ENCODE measurements around the gene LSAMP. TPM values are rescaled to one million over a fixed set of nuclear protein-coding genes. Genes with fewer than 3 reads are reported as not detected.

LSAMP gene
- total RNA-seq, 1 donor from 2014 or later, result 0.48 TPM

DNA sequence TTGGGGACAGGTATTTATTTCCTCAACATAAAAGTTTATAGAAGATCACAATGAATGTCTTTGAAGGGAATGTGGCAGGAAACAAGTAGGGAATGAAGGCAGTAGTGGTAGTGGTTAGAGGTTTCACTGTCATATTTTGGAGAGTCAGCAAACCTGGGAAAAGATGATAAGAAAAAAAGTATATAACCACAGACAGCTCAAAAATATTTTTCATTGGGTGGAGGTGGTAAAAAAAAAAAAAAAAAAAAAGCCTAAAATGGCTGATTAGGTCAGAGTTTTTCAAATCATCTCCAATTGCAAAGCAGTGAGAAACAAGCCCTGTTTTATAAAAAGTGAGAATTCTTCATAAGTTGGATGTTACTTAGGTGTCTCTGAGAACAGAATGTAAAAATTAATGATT, 400.0 kb downstream of the LSAMP start:
- no peak for DNase-seq (ENCODE audit: low spot score)
- intact Hi-C loops (cut with DNase I), result no loop called here

DNA sequence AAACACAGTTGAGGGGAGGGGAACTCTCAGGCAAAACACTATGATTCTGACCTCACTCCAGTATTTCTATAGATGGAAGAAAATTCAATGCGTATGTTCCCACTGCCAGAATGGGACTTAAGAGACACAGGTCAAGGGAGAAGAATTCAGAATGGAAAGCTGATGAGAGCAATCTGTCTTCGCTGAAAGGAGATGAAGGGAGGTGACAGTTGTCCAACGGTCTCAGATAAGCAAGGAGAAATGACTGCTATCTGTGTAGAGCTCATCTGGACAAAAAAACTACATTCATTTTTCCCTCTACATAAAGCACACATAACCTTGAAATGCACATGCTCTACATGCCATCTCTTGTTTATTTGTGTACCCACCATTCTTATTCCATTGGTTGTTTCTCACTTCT, 405.1 kb downstream of the LSAMP start:
- DNase-seq (ENCODE audit: low spot score), result no peak
- intact Hi-C loops (cut with DNase I), result no loop called here

DNA sequence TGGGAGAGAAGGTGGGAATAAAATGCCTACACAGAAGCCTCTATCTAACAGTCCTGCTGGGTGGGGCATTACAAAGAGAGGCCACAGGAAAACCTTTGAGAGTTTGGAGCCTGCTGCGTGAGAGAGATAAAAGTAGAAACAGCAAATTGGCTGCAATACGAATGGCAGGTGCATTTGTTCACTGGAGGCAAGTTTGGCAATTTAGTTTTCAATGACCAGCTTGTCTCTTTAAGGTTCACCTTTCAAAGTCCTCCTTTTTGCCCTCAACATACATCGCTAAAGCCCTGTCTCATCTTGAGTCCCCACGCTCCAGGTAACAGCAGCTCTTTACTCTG, 405.7 kb downstream of the LSAMP start:
- intact Hi-C loops (cut with DNase I), result no loop called here
- no peak for DNase-seq (ENCODE audit: low spot score)

DNA sequence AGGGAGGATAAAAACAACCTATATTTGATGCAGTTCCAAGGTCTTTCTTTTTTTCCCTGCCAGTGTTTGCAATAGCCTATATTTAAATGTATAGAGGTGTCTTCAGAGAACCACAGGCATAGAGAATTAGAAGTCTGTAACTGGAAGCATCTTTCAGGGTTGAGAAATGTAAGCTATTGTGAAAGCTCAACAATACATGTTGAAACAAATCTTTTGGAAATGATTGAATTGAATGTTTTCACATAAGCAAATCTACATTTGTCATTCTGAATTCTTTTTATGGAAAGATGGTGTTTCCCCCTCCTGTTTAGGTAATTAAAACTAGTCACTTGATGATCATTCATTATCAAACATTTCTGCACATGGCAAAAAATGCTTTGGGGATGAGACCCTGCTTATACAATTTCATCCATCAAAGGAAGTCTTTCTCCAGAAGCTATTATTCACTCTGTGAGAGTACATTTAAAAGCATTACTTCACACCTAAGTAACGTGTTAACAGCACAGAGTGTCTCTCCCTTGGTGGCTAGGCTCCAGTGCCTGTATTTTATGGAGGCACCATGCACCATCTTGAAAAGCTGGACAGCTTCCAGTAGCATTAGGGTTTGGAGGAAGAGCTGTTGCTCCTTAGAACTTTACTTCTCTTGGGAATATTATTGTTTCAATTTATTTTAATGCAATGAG, 406.2 kb downstream of the LSAMP start:
- intact Hi-C loops (cut with DNase I), result no loop called here
- no peak for DNase-seq (ENCODE audit: low spot score)

DNA sequence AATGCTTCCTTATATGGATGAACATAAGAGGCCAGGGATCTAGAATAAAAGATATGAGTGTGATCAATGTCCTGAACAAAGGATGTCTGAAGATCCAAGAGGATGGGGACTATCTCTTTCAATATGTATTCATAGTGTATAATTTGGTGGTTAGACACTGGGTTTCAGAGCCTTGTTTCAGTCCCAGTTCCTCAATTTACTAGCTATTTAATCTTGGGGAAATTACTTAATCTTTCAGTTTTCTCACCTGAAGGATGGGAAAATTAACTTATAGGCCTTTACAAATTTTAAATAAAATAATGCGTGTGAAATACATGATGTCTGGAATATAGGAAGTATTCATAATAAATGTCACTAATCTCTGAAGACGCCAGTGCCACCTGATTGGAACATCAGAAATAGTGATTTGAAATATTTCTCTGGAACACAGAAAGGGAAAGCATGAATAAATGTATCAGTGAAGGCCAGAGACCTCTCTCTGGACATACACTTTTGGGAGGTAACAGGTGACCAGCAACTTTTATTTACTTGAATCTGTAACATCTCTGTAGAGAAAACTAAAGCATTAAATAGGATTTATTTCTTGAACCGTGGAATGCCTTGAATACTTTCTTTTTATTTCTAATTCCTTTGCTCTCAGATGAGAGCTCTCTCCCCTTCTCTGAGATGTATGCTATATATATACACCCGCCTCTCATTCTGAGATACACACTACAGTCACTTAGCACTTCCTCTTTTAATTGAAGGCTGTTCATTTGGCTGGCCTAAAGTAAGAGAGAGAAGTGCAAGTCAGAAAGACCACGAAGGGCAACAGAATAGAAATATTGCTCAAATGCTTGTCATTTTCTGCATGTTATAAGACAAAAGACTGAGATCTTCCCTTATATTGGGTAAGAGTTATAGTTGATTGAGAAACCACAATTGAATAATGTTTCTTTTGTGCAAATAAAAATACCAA, 407.1 kb downstream of the LSAMP start:
- intact Hi-C loops (cut with DNase I), result no loop called here
- no peak for DNase-seq (ENCODE audit: low spot score)

DNA sequence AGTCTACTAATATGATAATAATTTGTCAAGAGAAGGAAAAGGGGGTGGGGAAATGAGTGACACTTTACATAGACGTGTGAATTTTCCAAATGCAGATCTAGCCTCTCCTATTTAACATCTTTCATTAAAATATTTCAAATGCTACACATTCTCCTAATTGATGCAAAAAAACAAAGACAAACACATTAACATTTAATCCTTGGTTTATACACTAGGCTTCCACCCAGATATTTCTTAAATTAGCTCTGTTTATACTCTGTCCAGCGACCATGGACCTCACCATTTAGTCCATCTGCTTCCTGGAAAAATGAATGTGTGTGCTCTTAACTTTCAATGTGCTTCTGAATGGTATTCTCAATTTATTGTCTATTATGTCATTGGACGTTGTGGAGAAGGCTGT, 409.9 kb downstream of the LSAMP start:
- intact Hi-C loops (cut with DNase I), result no loop called here
- no peak for DNase-seq (ENCODE audit: low spot score)

DNA sequence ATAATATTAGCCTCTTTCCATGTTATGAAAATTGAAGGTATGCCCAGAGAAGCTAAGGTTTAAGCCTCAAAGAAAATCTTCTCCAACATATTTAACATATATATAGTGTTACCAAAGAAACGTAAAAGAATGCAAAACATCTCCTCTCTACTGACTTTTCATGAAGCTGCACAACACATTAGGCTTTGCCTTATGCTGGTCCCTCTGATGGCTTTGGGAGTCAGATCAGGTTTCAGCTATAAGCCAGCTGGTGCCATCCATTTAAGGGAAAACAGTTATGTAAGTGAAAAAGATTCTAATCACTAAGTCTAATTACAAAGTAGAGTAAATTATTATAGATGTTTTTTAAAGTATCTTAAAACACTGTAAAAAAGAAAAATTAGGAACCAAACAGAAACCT, 410.5 kb downstream of the LSAMP start:
- no peak for DNase-seq (ENCODE audit: low spot score)
- intact Hi-C loops (cut with DNase I), result no loop called here

DNA sequence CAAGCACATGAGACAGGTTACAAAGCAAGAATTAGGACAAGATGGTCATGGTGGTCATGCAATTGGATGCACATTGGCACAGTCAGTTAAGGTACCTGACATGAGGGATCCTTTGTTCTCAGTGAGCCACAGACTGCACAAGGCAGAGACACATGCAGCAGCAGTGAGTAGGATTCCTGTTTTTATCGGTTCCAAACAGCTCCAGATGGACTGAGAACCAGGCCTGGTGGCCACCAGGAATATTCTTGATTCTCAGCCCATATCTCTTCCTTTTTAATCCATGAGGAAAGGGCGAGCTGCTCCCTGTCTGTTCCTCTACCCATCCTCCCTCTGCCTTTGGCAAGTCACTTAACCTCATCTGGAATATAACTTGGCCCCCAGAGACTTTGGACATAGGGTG, 411.2 kb downstream of the LSAMP start:
- intact Hi-C loops (cut with DNase I), result no loop called here
- DNase-seq (ENCODE audit: low spot score), result no peak

DNA sequence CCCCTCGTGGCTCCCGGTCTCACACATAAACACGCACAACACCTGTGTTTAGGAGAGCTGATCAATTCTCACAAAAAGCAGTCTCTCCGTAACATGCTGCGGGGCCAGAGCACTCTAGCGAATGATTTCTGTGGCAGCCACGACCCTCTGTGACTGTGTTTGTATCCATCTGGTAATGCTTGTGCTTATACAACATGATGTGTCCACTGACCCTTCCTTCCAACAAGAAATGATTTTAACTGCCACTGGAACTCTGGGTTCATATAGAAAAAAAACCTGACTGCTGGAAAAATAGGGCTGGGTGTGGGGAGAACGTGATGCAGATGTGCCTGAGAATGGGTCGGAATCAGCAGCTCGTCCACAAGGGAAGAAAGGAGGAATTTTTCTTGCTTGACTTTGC, 411.8 kb downstream of the LSAMP start:
- intact Hi-C loops (cut with DNase I), result no loop called here
- DNase-seq (ENCODE audit: low spot score), result no peak

DNA sequence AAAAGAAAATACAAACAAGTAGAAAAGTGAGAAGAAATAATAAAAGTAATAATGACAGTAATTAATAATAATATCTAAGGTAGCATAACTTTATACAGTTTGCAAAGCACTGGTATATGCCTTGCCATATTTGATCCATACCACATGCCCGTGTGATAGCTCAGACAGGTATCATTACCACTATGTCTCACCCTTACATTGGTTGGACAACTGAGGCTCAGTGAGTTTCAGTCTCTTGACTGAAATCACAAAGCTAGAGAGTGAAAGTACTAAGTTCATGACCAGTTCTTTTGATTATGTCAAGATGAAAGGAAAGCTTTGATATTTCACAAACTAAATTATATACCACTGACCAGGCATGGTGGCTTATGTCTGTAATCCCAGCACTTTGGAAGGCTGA, 413.1 kb downstream of the LSAMP start:
- no peak for DNase-seq (ENCODE audit: low spot score)
- intact Hi-C loops (cut with DNase I), result no loop called here

DNA sequence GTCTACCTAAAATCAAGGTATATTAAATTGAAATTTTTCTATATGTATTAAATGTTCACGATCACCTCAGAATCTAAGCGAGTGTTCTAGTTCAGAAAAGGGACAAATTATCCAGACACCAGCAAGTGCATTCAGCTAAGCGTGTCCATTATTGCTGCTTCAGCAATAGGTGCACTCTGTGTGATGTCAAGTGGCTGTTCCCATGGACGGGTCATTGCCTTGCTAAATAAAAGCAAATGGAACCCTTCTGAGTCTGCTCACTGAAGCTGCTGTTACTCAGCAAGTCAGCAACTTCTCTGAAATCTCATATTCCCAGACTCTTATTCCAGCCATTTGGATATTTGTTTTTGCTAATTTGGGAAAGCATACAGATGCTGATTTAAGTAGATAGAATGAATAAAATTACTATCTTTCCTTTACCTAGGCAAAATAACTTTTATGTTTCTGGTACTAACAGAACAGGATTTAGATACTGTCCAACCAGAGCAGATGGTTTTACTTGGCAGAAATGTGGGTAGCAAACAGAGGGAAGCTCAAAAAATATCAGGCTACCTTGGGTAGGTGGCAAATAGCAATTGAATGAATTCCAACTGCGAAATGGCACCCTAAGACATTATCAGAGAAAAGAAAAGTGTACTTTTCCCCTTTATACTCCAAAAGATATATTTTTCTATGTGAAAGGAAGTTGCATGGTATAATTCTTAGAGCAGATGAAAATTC, 415.0 kb downstream of the LSAMP start:
- intact Hi-C loops (cut with DNase I), result no loop called here
- DNase-seq (ENCODE audit: low spot score), result no peak

DNA sequence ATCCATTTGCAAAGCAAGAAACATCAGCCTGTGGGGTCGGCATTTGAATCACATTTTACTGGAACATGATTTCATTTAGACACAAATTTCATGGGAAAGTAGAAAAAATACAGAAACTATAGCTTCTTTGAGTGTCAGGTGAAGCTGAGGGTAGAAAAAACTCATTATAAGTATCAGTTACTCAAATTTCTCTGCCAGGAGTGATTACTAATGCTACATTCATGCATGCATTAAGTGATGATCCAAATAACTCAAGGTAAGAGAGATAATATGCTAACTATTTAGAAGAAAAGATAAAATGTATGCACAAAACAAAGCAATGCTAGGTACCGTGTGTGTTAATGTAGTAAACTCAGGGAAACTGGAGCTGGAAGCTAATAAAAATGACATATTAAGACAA, 416.0 kb downstream of the LSAMP start:
- DNase-seq (ENCODE audit: low spot score), result no peak
- intact Hi-C loops (cut with DNase I), result no loop called here

DNA sequence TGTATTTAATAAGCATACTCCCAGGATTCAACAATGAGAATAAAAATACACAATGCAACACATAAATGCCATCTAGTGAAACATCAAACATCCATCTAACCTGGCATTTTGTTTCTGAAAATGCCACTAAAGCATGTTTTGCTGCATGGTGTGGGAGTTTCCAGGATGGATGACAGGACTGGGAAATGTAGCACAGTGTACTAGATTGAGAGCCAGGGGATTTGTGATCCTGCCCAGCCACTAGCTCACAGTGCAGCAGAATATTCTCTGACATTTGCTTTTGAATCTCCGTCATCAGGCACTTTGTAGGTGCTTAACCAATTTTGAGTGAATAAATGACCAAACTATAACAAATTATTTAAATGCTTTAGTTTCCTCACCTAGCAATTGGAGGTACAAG, 417.1 kb downstream of the LSAMP start:
- no peak for DNase-seq (ENCODE audit: low spot score)
- intact Hi-C loops (cut with DNase I), result no loop called here

DNA sequence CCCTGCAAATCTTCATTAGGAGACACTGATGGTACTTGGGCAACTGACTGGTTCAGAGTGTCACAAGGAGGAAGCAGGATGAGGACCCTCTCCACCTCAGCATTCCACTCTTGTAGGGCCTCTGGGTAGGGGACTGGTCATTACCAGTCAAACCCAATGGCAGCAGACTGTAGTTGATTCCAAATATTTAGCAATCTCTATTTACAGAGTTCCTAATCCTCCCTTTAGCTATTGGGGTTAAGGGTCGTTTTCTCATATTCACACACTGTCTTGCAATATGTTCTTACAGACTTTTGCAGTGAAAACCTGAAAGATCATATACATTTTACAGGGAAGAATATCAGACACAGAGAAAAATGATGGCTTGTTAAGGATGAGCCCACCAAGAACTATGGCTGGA, 424.3 kb downstream of the LSAMP start:
- intact Hi-C loops (cut with DNase I), result no loop called here
- DNase-seq (ENCODE audit: low spot score), result no peak

DNA sequence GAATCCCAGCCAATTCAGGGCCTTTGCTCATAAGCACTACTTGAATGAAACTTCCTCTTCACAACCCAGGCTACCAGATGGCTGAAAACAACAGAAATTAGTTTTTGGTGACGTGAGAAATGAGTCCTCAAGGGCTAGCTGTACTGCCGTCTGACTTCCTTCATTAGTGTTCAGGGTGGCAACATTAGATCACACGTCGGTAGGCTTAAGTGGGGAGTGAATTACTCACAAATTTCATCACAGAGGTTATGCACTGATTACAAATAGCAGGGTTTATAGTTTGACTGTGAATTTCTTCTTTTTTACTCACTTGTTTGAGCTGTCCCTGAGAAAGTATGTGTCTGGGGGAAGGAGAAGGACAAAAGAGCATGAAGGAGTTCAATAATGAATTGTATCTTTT, 424.8 kb downstream of the LSAMP start:
- DNase-seq (ENCODE audit: low spot score), result no peak
- intact Hi-C loops (cut with DNase I), result no loop called here

DNA sequence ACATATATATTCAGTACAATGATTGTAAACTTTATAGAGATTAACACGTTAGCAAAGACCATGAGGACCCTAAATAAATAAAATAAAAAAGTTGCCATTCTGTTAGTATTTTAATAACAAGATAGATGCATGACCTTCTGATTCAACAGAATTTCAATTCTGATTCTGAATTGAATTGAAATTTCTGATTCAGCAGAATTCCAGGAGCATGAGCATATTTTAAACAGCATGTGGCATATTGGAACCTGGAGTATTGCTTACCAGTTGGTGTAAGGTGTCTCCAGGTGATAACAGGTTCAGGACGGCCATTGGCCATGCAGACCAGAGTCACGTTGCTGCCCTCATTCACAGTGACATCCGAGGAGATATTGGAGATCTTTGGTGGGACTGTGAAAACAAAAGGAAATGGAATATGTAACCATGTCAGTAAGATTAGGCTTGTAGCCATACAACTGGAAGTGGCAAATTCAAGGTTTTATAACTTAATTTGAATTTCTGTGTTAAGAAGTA, 426.0 kb downstream of the LSAMP start:
- intact Hi-C loops (cut with DNase I), result no loop called here
- no peak for DNase-seq (ENCODE audit: low spot score)

DNA sequence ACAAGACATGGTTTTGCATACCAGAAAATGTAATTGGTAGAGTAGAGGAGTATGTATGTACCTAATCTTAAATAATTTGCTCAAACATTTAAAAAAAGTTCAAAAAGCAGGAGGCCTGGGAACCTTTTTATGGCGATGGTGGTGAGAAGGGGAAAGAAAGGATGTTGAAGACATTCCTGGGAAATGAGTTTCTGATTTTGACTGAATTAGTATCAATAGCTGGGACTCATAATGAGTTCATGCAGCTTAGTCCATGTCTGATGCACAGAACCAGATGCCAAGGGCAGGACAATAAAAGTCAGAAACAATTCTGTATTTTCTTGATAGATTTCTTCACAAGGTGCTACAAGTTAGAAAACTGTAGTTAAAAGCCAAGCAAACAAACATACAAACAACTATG, 426.6 kb downstream of the LSAMP start:
- intact Hi-C loops (cut with DNase I), result no loop called here
- DNase-seq (ENCODE audit: low spot score), result no peak

DNA sequence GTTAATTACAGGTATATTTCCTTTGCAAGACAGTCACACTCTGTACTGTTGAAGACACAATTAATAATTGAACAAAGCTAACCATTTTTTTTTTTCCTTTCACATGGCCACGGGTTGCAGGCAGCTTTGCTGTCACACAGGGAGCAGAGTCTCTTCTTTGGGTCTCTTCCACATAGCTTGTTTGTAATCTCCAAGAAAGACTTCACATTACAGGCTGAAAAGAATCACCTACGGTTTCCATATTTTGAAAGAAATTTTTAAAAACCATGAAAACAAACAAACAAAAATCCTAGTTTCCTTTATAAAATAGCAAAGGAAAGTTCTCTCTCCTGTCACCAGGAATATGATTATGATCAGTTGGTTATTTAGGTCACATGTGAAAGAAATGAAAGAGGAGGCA, 429.4 kb downstream of the LSAMP start:
- intact Hi-C loops (cut with DNase I), result no loop called here
- no peak for DNase-seq (ENCODE audit: low spot score)

DNA sequence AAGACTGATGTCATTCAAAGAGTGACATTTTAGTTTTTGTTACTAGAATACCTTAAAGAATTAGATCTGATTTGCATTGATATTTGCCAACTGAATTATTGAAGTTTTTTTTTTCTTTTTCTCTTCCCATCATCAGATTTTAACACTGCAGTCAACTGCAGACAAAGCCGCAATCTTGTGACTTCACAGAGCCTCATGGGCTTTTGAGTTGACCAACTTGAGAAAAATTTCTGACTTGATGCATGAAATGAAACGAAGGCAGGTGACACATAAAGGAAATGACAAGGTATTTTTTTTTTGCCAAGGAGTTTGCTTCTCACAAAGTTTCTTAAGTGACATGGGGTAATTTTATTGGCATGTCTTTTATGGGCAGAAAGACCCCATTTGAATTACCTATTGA, 438.3 kb downstream of the LSAMP start:
- no peak for DNase-seq (ENCODE audit: low spot score)
- intact Hi-C loops (cut with DNase I), result no loop called here

DNA sequence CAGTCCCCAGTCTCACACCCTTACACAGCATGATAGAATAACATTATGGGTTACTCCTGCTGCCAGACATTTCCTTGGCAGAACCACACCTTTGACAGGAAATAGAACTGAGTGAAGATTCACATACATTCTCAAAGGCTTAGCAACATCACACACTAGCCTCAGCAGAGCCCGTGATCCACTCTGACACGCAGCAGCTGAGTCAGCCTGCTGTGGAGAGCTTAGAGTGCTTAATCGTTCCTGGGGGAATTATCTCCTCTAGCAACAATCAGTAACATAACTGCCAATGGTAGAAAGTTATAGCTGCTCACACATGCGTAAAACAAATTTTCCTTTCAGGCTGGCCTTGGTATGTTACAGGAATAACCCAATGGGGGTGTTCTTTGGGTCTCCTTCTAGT, 439.9 kb downstream of the LSAMP start:
- no peak for DNase-seq (ENCODE audit: low spot score)
- intact Hi-C loops (cut with DNase I), result no loop called here

DNA sequence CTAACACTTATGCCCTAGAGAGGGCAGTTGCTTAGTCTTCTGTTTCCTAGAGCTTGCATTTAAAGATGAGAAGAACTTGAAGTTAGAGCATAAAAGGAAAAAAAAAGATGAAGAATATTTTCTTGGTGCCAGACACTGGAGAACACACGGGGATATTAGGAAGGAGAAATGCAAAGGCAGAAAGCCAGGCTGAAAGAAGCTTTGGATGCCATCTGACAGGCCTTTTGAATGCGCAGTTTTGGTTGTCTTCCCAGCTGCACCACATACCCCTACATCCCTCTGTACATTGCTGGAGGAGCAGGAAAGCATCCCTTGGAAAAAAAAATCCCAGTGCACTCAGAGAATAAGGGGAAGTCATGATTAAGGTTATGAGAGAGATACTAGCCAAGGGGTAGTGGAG, 443.1 kb downstream of the LSAMP start:
- no peak for DNase-seq (ENCODE audit: low spot score)
- intact Hi-C loops (cut with DNase I), result no loop called here

All from cardiac septum (tissue), 1 donor.